ENCODE measurements around the gene DNAJB13.

The DNAJB13 gene

DNA sequence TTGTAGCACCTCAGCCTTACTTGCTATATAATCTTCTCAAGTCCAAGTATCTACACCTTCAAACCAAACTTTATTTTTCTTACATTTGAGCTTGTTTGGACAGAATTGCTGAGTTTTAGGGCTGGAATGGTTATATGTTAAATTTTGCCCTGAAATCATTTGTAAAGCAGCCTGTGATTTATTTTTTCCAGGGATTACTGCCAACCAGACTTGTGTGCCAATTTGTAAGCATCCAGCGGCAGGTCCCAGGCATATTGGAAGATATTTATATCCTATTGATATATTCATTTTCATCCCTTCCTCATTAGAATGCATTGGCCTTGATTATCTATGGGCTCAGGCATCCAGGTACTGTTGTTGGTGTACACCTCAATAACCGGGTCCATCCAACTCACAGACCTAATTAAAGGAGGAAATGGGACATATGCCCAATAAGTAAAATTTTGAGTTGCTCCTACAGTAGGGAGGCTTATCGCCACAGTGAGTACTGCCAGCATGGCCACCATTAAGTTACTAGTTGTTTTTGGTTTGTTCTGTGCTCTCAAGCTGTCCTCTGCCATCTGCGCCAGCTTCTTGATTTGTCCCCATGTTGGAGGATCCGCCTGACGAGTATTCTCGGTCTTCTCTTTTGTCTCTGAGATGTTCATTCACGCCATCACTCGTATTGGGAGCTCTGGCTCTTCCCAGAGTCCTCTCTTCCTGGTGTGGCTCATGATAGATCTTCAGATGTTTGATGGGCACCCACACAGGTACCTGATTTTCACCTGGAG lies 9.8 kb upstream of the DNAJB13 start:
- no peak overlapping the region for H3K4me2 ChIP-seq (ENCODE audit: low read length)
- H3F3A ChIP-seq (ENCODE audit: insufficient read depth, low read length) = no peaks in the 10 kb centered on the region
- H3K4me3 ChIP-seq (ENCODE audit: low read depth, low read length, poor library complexity, severe bottlenecking) = no peak overlapping the region
- H3K27me3 ChIP-seq (ENCODE audit: insufficient read depth, low read length) = no peaks in the 10 kb centered on the region
- H3K27ac ChIP-seq (ENCODE audit: low read depth, low read length, poor library complexity, severe bottlenecking) = no peak overlapping the region
- no peak overlapping the region for H3K9ac ChIP-seq (ENCODE audit: low read length)
- no peaks in the 10 kb centered on the region; the same call in 1 of the 2 replicates for H3K36me3 ChIP-seq (ENCODE audit: insufficient read depth, low read length)
- TF ChIP-seq EZH2 (IDR thresholded peaks at IDR 0.05; ENCODE audit: borderline replicate concordance, low read length) = no peak
- TF ChIP-seq, protein P1, sequence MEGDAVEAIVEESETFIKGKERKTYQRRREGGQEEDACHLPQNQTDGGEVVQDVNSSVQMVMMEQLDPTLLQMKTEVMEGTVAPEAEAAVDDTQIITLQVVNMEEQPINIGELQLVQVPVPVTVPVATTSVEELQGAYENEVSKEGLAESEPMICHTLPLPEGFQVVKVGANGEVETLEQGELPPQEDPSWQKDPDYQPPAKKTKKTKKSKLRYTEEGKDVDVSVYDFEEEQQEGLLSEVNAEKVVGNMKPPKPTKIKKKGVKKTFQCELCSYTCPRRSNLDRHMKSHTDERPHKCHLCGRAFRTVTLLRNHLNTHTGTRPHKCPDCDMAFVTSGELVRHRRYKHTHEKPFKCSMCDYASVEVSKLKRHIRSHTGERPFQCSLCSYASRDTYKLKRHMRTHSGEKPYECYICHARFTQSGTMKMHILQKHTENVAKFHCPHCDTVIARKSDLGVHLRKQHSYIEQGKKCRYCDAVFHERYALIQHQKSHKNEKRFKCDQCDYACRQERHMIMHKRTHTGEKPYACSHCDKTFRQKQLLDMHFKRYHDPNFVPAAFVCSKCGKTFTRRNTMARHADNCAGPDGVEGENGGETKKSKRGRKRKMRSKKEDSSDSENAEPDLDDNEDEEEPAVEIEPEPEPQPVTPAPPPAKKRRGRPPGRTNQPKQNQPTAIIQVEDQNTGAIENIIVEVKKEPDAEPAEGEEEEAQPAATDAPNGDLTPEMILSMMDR (IDR thresholded peaks at IDR 0.05; ENCODE audit: low read length) = no peak
- no peaks in the 10 kb centered on the region for H3K79me2 ChIP-seq (ENCODE audit: insufficient read depth, low read length)
- H2AFZ ChIP-seq (ENCODE audit: low read length) = no peak overlapping the region
- peaks cover 6% of the 10 kb centered on the region for H3K4me1 ChIP-seq (ENCODE audit: insufficient read depth, low read length, severe bottlenecking)
- no peaks in the 10 kb centered on the region for H4K20me1 ChIP-seq (ENCODE audit: insufficient read depth, low read length)
- H3K9me3 ChIP-seq (ENCODE audit: low read length) = peaks cover 8% of the 10 kb centered on the region; the same call in 1 of the 2 replicates
- no peaks in the 10 kb centered on the region for H3K9me2 ChIP-seq (ENCODE audit: low read depth, low read length)

DNA sequence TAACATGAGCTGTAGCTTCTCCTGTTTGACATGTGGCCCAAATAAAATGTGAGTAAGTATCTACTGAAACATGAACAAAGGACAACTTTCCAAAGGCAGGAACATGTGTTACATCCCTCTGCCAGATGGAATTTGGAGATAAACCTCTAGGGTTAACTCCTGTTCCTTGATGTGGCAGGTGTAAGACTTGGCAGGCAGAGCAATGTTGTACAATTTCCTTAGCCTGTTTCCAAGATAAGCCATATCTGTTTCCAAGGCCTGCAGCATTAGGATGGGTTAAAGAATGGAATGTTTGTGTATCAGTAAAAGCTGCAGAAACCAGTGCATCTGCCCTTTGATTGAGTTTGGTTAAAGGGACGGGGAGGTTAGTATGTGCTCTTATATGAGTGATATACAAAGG lies 8.8 kb upstream of the DNAJB13 start:
- H3K36me3 ChIP-seq (ENCODE audit: insufficient read depth, low read length) = no peaks in the 10 kb centered on the region; the same call in 1 of the 2 replicates
- TF ChIP-seq, protein P1 (IDR thresholded peaks at IDR 0.05; ENCODE audit: low read length) = no peak
- TF ChIP-seq EZH2 (IDR thresholded peaks at IDR 0.05; ENCODE audit: borderline replicate concordance, low read length) = no peak
- H3K9ac ChIP-seq (ENCODE audit: low read length) = no peak overlapping the region

GRCh38 chr11:73944085-73944484 lies 6.7 kb upstream of the DNAJB13 start:
- no peak overlapping the region for H3K4me2 ChIP-seq (ENCODE audit: low read length)
- peaks cover 6% of the 10 kb centered on the region for H3K4me1 ChIP-seq (ENCODE audit: insufficient read depth, low read length, severe bottlenecking)
- no peaks in the 10 kb centered on the region; the same call in 1 of the 2 replicates for H3K36me3 ChIP-seq (ENCODE audit: insufficient read depth, low read length)
- peaks cover 8% of the 10 kb centered on the region; the same call in 1 of the 2 replicates for H3K9me3 ChIP-seq (ENCODE audit: low read length)
- no peaks in the 10 kb centered on the region for H3K9me2 ChIP-seq (ENCODE audit: low read depth, low read length)
- no peak for TF ChIP-seq EZH2 (IDR thresholded peaks at IDR 0.05; ENCODE audit: borderline replicate concordance, low read length)
- TF ChIP-seq, protein P1 (IDR thresholded peaks at IDR 0.05; ENCODE audit: low read length) = no peak
- H2AFZ ChIP-seq (ENCODE audit: low read length) = no peak overlapping the region
- H3K4me3 ChIP-seq (ENCODE audit: low read depth, low read length, poor library complexity, severe bottlenecking) = no peak overlapping the region
- H3K9ac ChIP-seq (ENCODE audit: low read length) = no peak overlapping the region
- H3F3A ChIP-seq (ENCODE audit: insufficient read depth, low read length) = no peaks in the 10 kb centered on the region
- H4K20me1 ChIP-seq (ENCODE audit: insufficient read depth, low read length) = no peaks in the 10 kb centered on the region
- no peak overlapping the region for H3K27ac ChIP-seq (ENCODE audit: low read depth, low read length, poor library complexity, severe bottlenecking)
- H3K27me3 ChIP-seq (ENCODE audit: insufficient read depth, low read length) = no peaks in the 10 kb centered on the region
- no peaks in the 10 kb centered on the region for H3K79me2 ChIP-seq (ENCODE audit: insufficient read depth, low read length)

More for the DNA sequence above, 8.8 kb upstream of the DNAJB13 start:
- Histone ChIP-seq H3K4me2 (ENCODE audit: low read length) (no peak overlapping the region), H3K27ac (ENCODE audit: low read depth, low read length, poor library complexity, severe bottlenecking) (no peak overlapping the region), H3K9me3 (ENCODE audit: low read length) (peaks cover 8% of the 10 kb centered on the region; the same call in 1 of the 2 replicates), H2AFZ (ENCODE audit: low read length) (no peak overlapping the region), H4K20me1 (ENCODE audit: insufficient read depth, low read length) (no peaks in the 10 kb centered on the region), H3K4me1 (ENCODE audit: insufficient read depth, low read length, severe bottlenecking) (peaks cover 6% of the 10 kb centered on the region), H3K9me2 (ENCODE audit: low read depth, low read length) (no peaks in the 10 kb centered on the region), H3F3A (ENCODE audit: insufficient read depth, low read length) (no peaks in the 10 kb centered on the region), H3K4me3 (ENCODE audit: low read depth, low read length, poor library complexity, severe bottlenecking) (no peak overlapping the region), H3K79me2 (ENCODE audit: insufficient read depth, low read length) (no peaks in the 10 kb centered on the region), H3K27me3 (ENCODE audit: insufficient read depth, low read length) (no peaks in the 10 kb centered on the region)
